Common myeloid progenitor, CD34-positive (primary cell): ENCODE results near the gene SUMF2.
A peak's percentile ranks its signal among the peaks of the same experiment; 100 is the strongest.
"Not testable (repeated sequence)": the region's sequence is repeated elsewhere in the genome, so short reads cannot be mapped to it uniquely, and the experiment has no call there.

Experiments
- CTCF ChIA-PET: fragments of 350-600 bp; sonication (Branson Sonifier 250); formaldehyde crosslinking; loops from one replicate; lab custom pipeline; 2021; ENCODE audit warnings: antibody characterized with exemption; lab: Charles Lee
- POLR2A ChIA-PET: fragments of 350-600 bp; sonication (Branson Sonifier 250); formaldehyde crosslinking; loops from one replicate; lab custom pipeline; 2021; ENCODE audit warnings: antibody characterized with exemption; lab: Charles Lee
- DNase-seq, 3 donors: peaks; one replicate each; pipeline versions ENCODE4 v3.0.0 to v3.0.0-alpha.2; 2013
- H3K27ac ChIP-seq, 2 experiments: 1 replicate in 1 of 2; 2 replicates in 1 of 2; pipeline ENCODE4 v1.7.0; 2013; ENCODE audit warnings: inconsistent platforms in 2 of 2, low read length in 2 of 2, mild to moderate bottlenecking in 2 of 2, low read depth in 1 of 2, moderate library complexity in 1 of 2; ENCODE audit not compliant: severe bottlenecking in 2 of 2, insufficient read depth in 1 of 2, poor library complexity in 1 of 2
- H3K27me3 ChIP-seq, 5 experiments: replicated peaks in 2 of 5; 1 replicate in 3 of 5; 2 replicates in 2 of 5; pipeline versions ENCODE4 v1.6.1 to v1.7.0; 2013; ENCODE audit warnings: low read length in 4 of 5, mild to moderate bottlenecking in 2 of 5, moderate library complexity in 2 of 5, inconsistent platforms in 1 of 5; ENCODE audit not compliant: insufficient read depth in 5 of 5, control insufficient read depth in 4 of 5
- H3K36me3 ChIP-seq, 4 experiments: 1 replicate in 2 of 4; 2 replicates in 2 of 4; pipeline versions ENCODE4 v1.6.1 to v1.7.0; 2013; ENCODE audit warnings: low read length in 3 of 4, control low read depth in 1 of 4, mild to moderate bottlenecking in 1 of 4; ENCODE audit not compliant: control insufficient read depth in 4 of 4, insufficient read depth in 4 of 4
- H3K4me1 ChIP-seq, 4 experiments: 1 replicate in 3 of 4; 2 replicates in 1 of 4; pipeline versions ENCODE4 v1.6.1 to v1.7.1; 2013; ENCODE audit warnings: low read length in 3 of 4, mild to moderate bottlenecking in 3 of 4, control low read depth in 1 of 4, inconsistent platforms in 1 of 4, moderate library complexity in 1 of 4; ENCODE audit not compliant: control insufficient read depth in 4 of 4, insufficient read depth in 4 of 4; ENCODE audit errors: control extremely low read depth in 1 of 4
- H3K4me3 ChIP-seq, 7 experiments: 1 replicate in 4 of 7; 2 replicates in 3 of 7; pipeline versions ENCODE4 v1.5.1 to v1.7.0; 2013; ENCODE audit warnings: mild to moderate bottlenecking in 7 of 7, low read length in 6 of 7, moderate library complexity in 6 of 7, inconsistent platforms in 2 of 7, low read depth in 2 of 7, control low read depth in 1 of 7; ENCODE audit not compliant: insufficient read depth in 4 of 7, control insufficient read depth in 1 of 7; ENCODE audit errors: extremely low read depth in 1 of 7
- H3K9me3 ChIP-seq, 5 experiments: 1 replicate in 4 of 5; 2 replicates in 1 of 5; pipeline versions ENCODE4 v1.6.1 to v1.7.1; 2013; ENCODE audit warnings: low read length in 4 of 5, mild to moderate bottlenecking in 2 of 5, inconsistent platforms in 1 of 5, low read depth in 1 of 5, moderate library complexity in 1 of 5; ENCODE audit not compliant: control insufficient read depth in 4 of 5, insufficient read depth in 2 of 5; ENCODE audit errors: control extremely low read depth in 1 of 5
- whole genome bisulfite sequencing: methylation state at CpG from one replicate; pipeline ENCODE4 v1.1.5; 2013; ENCODE audit not compliant: insufficient coverage; 5-methylcytosine and 5-hydroxymethylcytosine counted together

The SUMF2 gene

GRCh38 chr7:56077681-56078080 lies 13.6 kb downstream of the SUMF2 start:
- Histone ChIP-seq H3K9me3 (no peaks in the 10 kb centered on the region), H3K27me3 (no peaks in the 10 kb centered on the region), H3K4me3 (no peak overlapping the region), H3K27ac (no peak overlapping the region), H3K4me1 (peaks cover 0 to 10% (median 4%) of the 10 kb centered on the region in 4 experiments), H3K36me3 (peaks cover 13 to 48% (median 31%) of the 10 kb centered on the region in 4 experiments)
- DNase-seq = no peak
- CTCF ChIA-PET = interaction anchor here (0.8 to 1.9 kb wide), 3 partner anchors 9 to 73 kb away, joined by 3 to 6 read pairs (median 4); no protein-coding TSS in a partner anchor
- WGBS = no CpG with 5 or more reads among the region's 3 CpGs
- POLR2A ChIA-PET = no interaction called here

DNA sequence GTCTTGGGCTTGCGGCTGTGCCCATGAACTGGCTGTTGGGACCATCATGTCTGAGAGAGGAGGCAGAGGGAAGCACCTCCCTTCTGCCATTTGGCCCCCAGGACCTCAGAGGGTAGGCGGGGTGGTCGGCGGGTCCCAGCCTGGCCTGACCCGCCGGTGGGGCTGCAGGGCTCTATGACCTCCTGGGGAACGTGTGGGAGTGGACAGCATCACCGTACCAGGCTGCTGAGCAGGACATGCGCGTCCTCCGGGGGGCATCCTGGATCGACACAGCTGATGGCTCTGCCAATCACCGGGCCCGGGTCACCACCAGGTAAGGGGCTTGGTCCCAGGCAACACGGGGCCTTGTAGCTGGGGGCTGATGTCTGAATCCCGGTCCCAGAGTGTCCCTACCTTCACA lies 14.1 kb downstream of the SUMF2 start:
- Histone ChIP-seq H3K4me1 (peaks cover 0 to 10% (median 4%) of the 10 kb centered on the region in 4 experiments), H3K4me3 (no peak overlapping the region), H3K9me3 (no peaks in the 10 kb centered on the region), H3K27me3 (no peaks in the 10 kb centered on the region), H3K36me3 (peaks cover 9 to 43% (median 29%) of the 10 kb centered on the region in 4 experiments), H3K27ac (no peak overlapping the region)
- 95% methylated on average over 15 of the region's 16 CpGs for WGBS
- DNase-seq = no peak
- ChIA-PET POLR2A (no interaction called here), CTCF (interaction anchor here (0.8 to 1.9 kb wide), 4 partner anchors 9 to 436 kb away, joined by 3 to 6 read pairs (median 4); no protein-coding TSS in a partner anchor)

- Histone ChIP-seq H3K27ac (peak overlapping the region in 1 of 2 experiments; percentile 56), H3K27me3 (no peaks in the 10 kb centered on the region), H3K9me3 (no peaks in the 10 kb centered on the region), H3K36me3 (peaks cover 8 to 45% (median 29%) of the 10 kb centered on the region in 4 experiments), H3K4me3 (no peak overlapping the region), H3K4me1 (peaks cover 0 to 10% (median 4%) of the 10 kb centered on the region in 4 experiments)
- WGBS = 54% methylated on average over 5 of the region's 12 CpGs
- peak in 1 of 3 donors; percentile 31 for DNase-seq
- CTCF ChIA-PET = no interaction called here
- POLR2A ChIA-PET = no interaction called here
Measured at GRCh38 chr7:56079450-56080185, 15.5 kb downstream of the SUMF2 start.

DNA sequence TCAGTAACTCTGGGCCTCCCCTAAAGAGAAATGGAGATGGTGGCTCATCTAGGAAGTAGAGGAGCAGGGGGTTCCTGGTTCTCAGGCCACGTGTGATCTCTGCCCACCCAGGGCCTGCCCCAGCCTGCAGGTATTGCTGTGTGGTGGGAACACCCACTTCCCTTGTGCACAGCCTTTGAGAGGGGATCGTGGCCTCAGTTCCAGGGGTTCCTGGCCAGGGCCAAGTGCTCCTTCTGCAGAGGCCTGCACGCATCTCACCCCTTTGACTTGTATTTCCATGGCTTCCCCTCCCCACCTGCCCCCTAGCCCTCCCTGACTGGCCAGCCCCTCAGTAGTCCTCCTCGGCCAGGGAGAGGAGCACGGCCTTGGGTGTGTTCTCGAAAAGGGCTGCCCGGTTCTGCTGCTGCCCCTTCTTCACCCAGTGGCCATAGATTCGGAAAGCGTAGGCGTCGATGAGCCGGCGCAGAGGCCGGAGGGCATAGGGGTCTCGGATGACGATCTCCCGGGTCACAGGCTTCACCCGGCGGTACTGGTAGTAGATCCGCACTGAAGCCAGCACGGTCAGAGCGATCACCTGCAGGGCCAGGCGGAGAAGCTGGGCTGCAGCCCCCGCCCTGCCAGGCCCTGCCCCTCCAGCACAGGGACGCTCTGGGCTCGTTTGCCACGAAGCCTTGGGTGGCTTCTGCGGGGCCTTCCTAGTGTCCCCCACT lies 16.8 kb downstream of the SUMF2 start:
- DNase-seq, H3K9me3 ChIP-seq, H3K27ac ChIP-seq, H3K4me3 ChIP-seq, H3K27me3 ChIP-seq, H3K4me1 ChIP-seq, POLR2A ChIA-PET, CTCF ChIA-PET: not testable (repeated sequence)
- 93% methylated on average over 28 of the region's 28 CpGs for WGBS
- peaks cover 7 to 43% (median 31%) of the 10 kb centered on the region in 4 experiments for H3K36me3 ChIP-seq

- H3K4me1 ChIP-seq = peaks cover 0 to 10% (median 4%) of the 10 kb centered on the region in 4 experiments
- no peaks in the 10 kb centered on the region for H3K9me3 ChIP-seq
- ChIA-PET CTCF (no interaction called here), POLR2A (no interaction called here)
- peaks cover 3 to 41% (median 27%) of the 10 kb centered on the region in 4 experiments for H3K36me3 ChIP-seq
- no peaks in the 10 kb centered on the region for H3K27me3 ChIP-seq
- H3K27ac ChIP-seq = no peak overlapping the region
- WGBS = 97% methylated on average over 25 of the region's 29 CpGs
- no peak overlapping the region for H3K4me3 ChIP-seq
- DNase-seq = no peak
Measured at GRCh38 chr7:56081626-56082340, 17.7 kb downstream of the SUMF2 start.

- H3K27ac ChIP-seq = no peak overlapping the region
- CTCF ChIA-PET = interaction anchor here (0.6 to 1.1 kb wide), 2 partner anchors 9 to 15 kb away, joined by 3 to 6 read pairs; no protein-coding TSS in a partner anchor
Measured at GRCh38 chr7:56083150-56083785, 19.2 kb downstream of the SUMF2 start.

More at GRCh38 chr7:56083150-56083785, 19.2 kb downstream of the SUMF2 start:
- Histone ChIP-seq H3K4me1 (peaks cover 0 to 10% (median 4%) of the 10 kb centered on the region in 4 experiments), H3K36me3 (peaks cover 0 to 33% (median 26%) of the 10 kb centered on the region in 4 experiments), H3K4me3 (no peak overlapping the region), H3K27me3 (no peaks in the 10 kb centered on the region), H3K9me3 (no peaks in the 10 kb centered on the region)
- DNase-seq = no peak
- 93% methylated on average over 12 of the region's 13 CpGs for WGBS
- POLR2A ChIA-PET = no interaction called here
